Stimulated activated naive CD4-positive, alpha-beta T cell (primary cell): Measurements from ENCODE around the gene ATXN1.

Source experiments
- DNase-seq, 6 experiments: peaks; one replicate each; lab custom pipeline; 2025; lab: John Stamatoyannopoulos, UW

Gene ATXN1

DNA sequence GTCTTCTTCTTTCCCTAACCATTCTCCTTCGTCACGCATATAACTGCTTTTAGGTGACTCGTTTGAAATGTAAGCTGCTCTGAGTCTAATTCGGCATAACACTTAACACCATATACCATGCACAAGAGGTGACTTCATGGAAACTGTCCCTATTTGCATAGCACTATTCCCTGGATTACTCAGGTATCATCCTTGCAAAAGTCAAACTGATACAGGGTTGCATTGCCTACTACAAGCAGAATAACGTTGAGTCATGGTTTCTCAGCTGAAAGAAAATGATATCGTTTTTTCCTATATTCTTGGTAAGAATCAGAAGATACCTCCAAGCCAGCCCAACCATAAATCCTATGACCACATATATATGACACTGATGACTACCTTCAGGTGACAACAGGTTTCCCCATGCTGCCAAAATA, 227.5 kb downstream of the ATXN1 start:
- no peak for DNase-seq

DNA sequence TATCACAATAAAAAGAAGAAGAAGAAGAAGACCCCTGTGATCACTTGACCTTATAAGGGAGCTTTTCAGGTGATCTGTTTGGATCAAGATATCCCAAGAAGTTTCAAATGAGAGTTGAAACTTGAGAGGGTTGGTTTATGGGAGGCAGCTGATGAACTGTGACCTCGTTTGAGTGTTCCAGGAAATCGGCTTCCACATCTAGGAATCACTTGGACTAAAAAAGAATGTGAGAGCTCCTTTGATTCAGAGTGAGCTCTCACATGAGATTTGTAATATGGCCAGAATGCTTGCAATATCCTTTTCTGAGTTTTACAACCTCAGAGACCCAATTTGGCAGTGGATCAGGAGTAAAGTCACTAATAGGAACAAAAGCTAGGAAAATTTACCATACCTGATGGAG, 228.1 kb downstream of the ATXN1 start:
- DNase-seq = no peak

DNA sequence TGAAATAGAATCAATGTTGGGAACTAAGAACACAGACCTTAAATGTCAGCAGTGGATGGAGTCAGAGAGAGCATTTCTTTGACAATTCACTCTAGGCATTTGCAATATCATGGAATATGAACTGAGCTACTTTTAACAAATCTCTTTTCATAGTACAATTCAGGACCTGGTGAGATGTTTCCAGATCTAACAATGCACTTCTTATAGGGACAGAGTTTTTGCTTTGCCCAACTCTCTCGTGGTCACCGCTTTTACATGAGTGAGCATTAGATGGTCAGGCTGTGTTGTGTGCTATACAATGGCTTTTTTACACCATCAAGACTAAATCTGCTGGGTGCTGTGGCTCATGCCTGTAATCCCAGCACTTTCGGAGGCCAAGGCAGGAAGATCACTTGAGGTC, 233.6 kb downstream of the ATXN1 start:
- no peak for DNase-seq

DNA sequence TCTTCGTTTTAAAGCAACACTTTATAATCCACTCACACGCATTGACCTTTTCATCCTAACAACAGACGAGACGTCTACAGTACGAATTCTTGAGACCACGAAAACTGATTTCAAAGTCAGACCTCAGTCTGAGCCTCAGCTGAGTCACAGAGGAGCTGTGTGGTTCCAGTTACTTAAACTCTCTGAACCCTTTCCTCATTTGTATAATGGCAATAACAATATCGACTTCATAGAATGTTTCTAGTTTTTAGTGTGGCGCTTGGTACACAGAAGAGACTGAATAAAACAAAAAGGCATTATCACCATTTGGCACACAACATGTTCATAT, 236.9 kb downstream of the ATXN1 start:
- DNase-seq = no peak

DNA sequence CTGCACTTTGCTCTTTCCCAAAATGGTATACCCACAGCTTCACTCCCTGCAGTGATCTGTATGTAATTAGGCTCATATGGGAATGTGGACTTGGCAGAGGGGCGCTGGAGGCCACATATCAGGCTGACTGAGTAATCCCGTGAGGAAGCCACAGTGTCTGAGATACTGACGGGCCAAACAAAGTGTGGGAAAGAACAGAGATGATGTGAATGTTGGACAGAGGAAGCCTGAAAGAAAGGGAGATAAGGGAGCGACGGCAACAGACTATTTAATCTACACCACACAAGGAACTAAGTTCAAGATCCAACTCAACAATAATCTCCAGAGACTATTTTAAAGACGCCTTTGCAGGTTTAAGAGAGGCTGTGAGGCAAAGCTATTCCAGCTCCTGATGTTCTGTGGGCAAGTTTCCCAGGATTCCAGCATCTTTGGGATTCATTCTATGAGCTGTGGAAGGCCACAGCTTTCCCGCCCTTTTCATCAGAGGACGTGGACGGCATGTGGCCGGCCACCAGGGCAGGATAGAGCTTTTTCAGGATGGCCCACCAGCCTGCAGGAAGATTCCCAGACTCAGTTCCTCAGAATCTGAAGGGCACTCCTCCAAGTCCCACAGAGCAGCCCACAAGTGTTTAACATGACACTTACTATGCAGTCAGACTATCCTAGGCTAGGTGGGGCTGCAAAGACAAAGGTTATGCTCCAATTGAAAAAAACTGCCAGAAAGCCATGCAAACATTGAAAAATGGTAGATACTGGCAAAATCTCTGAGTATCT, 237.5 kb downstream of the ATXN1 start:
- DNase-seq = no peak

DNA sequence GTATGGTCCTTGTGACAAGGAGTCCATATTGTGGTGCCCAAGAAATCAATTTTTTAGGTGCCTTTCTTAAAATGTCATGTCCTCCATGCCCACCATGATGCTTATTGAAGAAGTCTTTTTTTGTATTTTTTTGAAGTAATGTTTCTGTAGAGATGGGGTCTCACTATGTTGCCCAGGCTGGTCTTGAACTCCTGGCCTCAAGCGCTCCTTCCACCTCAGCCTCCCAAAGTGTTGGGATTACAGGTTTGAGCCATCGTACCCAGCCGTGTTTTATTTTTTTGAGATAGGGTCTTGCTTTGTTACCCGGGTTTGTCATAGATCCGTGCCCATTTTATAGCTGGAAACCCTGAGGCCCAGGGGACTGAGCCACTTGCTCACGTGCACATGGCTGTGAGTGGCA, 238.3 kb downstream of the ATXN1 start:
- no peak for DNase-seq

DNA sequence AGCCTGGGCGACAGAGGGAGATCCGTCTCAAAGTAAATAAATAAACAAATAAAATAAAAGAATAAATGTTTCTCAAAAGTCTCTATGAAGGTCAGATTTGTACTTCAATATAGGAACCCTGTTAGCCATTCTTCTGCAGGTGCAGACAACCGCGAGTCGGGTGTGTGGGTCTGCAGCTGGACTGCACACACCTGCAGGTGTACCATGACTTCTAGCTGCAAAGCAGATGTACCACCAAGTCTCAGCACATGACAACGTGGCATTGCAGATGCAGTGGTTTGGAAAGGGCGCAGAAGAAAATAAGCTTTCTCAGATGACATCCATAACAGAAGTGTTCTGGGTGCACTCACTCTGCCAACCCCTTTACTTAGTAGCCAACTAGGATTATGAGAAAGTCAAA, 239.7 kb downstream of the ATXN1 start:
- DNase-seq = no peak

DNA sequence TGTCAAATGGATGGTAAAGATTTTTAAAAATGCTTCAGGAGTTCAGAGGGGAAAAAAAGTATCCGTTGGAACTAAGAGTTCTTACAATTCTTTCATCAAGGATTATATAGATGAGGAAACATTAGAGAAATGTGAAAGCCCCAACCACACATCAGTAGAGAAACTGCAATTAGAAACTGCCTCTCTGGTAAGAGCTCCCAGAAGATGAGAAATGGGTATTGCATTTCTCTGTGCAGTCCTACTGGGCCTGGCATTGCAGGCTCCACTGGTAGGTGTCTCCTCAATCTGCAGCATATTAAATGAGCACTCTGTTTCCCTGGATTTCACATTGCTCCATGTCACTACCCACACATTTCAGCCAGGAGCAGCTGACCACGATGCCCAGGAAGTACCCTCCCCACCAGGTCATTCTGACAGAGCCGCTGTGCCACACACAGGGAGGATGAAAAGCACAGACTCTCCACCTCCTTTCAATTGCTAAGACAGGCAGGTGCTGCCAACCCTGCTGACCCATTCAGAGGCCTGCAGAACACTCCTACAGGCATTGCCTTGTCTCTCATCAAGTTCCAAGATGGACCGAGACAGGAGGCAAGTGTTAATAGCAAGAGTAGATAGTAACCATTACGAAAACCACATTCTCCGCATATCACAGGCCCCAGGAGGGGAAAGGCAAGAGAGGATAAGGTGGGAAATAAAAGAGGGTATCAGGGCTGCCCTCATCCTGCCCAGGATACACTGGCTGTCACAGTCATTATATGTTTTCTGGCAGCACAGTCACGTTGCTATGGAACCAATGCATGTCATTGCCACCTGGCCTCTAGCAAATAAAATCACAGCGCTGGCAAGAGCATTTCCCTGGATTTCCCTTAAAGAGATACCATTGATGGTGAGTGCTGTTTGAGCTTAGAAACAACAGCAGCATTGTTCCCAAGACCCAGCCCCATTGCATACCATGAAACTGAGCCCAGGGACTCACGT, 241.7 kb downstream of the ATXN1 start:
- DNase-seq = no peak

DNA sequence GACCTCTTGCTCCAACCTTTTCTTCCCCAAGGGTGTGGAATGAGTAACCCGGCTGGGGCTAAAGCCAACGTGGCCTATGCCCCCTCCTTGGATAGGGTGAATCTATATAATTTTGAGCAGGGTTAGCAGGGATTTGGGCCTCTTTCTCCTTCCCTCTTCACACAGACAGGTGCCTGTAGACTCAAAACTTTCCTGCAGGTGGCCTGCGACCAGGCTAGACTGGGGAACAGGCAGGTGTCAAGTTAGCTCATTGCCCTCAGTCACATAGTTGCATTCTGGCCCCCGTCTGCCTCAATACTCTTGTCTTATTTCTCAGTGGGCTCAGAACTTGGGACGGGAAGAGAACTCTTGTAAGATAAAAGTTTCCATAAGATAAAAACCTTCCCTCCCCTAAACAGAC, 243.0 kb downstream of the ATXN1 start:
- no peak for DNase-seq

DNA sequence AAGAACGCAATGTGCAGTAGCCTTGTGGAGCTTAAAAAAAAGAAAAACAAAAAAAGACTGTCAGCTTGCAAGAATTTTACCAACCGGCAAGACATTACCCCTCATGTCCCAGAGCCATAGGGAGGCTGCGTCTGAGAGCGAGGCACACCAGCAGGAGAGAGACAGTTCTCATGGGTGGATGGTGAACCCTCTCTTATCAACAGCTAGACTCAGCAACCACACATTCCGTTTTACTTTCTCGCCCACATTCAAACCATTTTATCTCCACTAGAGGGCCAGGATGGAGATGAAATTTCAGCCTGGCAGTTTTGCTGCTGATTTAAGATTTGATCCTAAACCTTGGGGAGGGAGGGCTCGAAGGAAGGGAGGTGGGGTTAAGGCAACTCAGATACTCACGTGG, 247.0 kb downstream of the ATXN1 start:
- DNase-seq = peak in 2 of 6 experiments; percentile 13 to 19

DNA sequence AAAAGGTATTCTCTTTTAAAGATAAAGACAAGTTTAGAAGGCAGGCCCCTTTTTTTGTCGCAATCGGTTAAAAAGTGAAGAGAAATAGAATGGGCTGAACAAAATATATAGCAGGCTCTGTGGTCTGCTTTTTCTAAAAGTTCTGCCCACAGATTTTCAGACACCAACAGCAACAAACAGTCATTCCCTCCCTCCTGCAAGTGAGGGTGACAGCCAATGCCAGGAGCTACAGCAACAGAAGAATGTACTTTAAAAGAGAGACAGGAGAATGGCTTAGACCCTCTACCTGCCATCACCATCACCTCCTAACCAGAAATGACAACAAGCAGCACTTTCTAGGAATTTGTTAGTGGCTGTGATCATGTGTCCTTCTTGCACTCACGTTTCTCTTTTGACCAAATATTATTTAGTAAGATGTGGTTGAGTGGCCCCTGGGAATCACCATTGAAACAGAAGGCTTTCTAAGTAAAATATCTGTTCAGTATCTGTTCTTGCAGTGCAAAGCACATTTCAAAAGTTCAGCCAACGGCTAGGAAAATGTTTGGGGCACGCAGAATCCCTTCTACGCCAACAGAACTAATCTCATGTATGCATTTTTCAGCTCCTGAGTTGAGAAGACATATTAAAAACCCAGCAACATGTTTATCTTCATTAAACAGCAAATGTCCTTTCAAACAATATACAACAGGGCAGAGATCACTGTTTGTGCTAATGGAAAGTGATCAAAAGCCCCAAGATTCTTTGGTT, 248.5 kb downstream of the ATXN1 start:
- DNase-seq = no peak

DNA sequence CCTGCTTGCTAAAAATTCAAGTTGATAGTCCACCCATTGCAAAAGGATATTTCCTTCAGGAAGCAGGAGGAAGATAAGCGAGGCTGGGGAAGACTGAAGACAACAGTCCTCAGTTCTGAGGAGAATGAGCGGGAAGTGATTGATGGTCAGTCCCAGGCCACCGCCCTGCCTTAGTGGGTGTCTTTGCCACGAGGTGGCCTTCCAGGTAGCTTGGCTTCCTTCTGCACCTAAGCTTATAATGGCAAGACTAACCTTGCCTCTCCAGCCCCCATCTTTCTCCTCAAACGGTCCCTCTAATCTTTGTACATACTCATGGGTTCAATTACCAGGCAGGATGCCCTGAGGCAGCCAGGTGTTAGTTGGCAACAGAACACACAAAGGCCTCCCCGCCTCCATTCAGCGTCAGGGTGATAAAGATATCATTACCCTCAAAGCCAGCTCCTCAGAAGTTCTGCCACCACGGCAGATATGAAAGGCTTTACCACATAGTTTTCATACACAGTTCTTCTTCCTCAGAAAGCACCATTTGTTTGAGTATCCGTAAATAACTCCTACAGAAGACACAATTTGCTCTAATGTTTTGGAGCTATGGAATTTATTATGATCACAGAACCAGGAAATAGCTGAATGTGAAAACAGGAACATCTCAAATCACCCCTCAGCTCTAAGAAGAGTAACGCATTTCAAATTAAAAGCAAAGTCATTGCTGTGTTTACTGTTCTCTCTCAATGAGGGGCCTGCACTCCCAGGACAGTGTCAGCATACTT, 249.4 kb downstream of the ATXN1 start:
- DNase-seq = peak in 2 of 6 experiments; percentile 21 to 43

DNA sequence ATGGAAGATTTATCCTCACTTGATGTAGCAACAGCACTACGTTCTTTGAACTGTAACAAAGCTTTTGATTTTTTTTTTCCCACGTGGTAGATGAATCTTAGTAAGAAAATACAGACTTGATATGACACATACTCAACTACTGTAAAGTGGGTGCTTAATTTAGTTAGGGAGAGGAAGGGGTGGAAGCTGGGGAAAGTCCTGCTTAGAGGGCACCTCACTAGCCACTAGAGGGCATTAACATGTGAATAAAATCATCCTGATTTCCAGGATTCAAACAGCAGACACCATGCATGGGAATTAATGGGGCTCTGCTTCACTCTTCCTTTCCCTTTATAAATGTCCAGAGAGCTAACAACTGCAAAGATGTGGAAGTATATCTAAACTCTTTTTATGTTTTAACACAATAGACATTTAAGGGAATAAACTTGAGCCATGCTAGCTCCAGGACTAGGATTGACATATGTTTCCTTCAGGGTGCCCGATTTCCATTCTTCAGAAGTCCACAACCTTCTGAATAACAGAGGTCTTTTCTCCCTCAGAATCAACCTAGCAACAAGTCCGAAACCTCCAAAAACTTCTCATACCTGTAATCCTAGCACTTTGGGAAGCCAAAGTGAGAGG, 250.1 kb downstream of the ATXN1 start:
- DNase-seq = no peak

DNA sequence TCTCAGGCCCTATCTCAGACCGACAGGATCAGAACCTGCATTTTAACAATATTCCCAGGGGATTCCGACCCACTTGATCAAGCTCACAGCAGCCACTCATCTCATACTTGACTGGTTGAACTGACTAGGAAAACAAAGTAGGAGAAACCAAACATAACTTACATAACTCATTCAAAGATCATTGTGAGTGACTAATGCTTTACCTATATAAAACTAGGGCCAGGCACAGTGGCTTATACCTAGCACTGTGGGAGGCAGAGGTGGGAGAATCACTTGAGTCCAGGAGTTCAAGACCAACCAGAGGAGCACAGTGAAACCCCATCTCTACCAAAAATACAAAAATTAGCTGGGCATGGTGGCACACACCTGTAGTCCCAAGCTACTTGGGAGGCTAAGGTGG, 251.0 kb downstream of the ATXN1 start:
- DNase-seq = no peak

DNA sequence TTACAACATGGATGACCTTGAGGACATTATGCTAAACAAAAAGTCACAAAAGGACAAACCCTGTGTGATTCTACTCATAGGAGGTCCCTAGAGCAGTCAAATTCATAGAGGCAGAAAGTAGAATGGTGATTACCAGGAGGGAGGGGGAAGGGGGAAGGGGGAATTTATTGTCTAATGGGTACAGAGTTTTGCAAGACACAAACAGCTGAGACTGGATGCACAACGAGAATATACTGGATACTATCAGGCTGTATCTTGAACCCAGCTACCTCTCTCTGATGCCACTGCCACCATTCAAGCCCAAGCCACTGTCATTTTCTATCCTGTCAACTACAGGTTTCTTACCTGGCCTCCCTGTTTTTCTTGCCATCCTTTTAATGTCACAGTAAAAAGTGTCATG, 252.3 kb downstream of the ATXN1 start:
- no peak for DNase-seq

DNA sequence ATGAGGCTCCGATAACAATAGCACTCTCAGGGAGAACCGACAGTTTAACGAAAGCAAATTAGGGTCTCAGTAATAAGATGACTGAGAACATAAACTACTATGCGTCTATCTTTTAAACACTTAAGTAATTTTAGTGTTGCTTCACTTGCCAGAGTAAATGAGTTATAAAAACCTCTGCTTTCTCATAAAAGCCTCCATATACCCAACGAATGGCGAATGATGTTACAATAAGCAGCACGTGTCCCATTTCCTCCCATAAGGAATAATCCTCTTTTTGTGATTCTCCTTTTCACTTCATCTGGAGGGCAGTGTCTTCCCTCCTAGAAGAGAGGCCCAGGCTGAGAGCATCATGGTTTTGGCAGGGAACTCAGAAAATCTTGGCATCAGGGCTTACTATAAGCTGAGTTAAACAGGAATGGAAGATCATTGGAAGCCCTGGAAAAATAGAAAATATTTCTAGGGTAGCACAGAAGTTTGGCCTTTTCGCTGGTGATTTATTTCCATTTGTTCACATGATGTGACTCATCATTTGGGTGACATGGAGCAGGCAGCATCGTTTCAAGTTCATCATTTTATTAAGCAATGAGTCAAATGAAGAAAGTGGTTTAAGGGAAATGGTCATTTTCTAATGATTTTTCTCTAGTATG, 255.4 kb downstream of the ATXN1 start:
- no peak for DNase-seq

DNA sequence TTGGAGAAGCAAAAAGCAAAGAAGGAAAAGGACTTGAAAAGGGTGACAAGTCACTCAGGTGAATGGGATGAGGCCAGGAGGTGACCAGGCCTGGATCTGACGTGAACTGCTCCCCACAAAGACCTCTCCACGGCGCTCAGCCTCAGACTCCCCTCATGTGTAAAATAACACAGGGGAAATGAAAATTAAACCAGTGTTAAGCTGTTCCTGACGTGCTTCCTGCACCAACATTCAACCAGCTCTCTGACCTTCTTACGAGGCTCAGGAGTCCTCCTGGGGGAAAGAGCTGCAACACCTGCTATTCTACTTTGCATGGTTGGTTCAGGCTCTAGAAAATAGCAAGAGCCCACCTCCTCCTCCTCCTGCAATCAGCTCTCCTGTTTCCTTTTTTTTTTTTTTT, 256.7 kb downstream of the ATXN1 start:
- no peak for DNase-seq

DNA sequence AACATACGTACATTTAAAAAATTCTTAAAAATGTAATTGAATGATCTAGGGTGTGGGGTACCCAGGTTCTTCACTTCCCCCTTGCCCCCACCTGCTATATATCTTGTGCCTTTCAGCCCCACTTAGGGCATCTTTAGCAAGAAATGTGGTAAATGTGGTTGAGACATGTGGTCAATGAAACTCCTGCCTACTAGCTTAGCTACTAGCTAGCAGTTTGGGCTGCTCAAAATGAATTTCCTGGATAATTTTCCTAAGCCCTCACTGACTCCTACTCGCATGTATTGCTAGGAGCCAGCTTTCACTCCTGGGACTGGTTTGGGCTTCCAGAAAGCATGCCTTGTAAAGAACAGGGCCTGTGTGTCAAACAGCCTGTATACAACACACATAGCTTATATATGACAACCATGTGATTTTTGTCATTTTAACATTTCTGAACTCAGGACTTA, 257.3 kb downstream of the ATXN1 start:
- no peak for DNase-seq

DNA sequence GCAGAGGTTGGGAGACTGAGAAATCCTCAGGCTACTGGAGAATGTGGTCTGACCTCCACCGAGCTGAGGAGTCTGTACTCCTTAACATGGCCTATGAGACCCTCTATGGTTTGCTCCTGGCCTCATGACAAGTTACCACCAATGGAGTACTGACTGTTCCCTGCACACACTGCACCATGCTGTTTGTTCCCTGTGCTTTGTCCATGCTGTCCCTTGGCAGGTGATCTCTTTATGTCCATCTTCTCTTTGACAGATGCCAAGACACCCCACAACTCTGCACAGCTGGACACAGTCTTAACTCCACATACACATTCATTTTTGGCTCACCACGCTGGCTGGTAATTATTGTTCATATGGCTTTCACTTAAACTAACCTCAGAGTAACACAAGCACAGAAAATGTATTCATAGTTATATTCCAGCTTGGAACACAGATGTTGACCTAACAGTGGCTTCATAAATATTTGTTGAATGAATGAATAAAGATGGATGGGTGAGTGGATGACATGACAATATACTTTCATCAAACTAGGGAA, 258.0 kb downstream of the ATXN1 start:
- DNase-seq = no peak

DNA sequence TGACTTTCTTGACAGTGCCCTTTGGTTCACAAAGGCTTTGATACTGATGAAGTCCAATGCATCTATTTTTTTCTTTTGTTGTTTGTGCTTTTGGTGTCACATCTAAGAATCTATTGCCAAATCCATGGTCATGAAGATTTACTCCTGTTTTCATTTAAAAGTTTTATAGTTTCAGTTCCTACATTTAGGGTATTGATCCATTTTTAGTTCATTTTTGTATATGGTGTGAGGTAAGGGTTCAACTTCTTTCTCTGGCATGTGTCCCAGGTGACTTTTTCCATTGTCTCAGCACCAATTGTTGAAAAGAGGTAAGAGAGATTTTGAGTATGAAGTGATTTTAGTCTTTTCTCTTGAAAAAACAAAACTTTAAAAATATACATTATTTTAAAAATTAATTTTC, 262.3 kb downstream of the ATXN1 start:
- no peak for DNase-seq
